Body of pancreas (tissue), 4 donors: ENCODE results near the gene KHK. TPM values are rescaled to one million over a fixed set of nuclear protein-coding genes. Genes with fewer than 3 reads are reported as not detected.

Source experiments
- ATAC-seq: fragments of 150-250 bp; one replicate; pipeline ENCODE4 v1.9.1; 2016
- DNase-seq, 4 donors: peaks; one replicate each; pipeline ENCODE4 v3.0.0-alpha.2; 2019
- H3K27ac ChIP-seq, 4 donors: fragments of 200-600 bp; sonication (generic); 1 replicate in 3 of 4; 2 replicates in 1 of 4; pipeline versions ENCODE4 v1.5.1 to v1.6.1; 2016 to 2019; ENCODE audit warnings: mild to moderate bottlenecking in 1 of 4, mixed read lengths in 1 of 4, moderate library complexity in 1 of 4
- H3K27me3 ChIP-seq, 2 donors: fragments of 200-600 bp; sonication (generic); one replicate each; pipeline ENCODE4 v1.6.0; 2016; ENCODE audit warnings: mild to moderate bottlenecking in 1 of 2
- H3K36me3 ChIP-seq, 2 donors: fragments of 200-600 bp; sonication (generic); replicated peaks in 1 of 2; 2 replicates each; pipeline ENCODE4 v1.5.1; 2016; ENCODE audit warnings: low read depth in 2 of 2; ENCODE audit not compliant: insufficient read depth in 1 of 2
- H3K4me1 ChIP-seq: fragments of 200-600 bp; sonication (generic); one replicate; pipeline ENCODE4 v1.6.0; 2016
- H3K4me3 ChIP-seq, 2 donors: fragments of 200-600 bp; sonication (generic); 1 replicate in 1 of 2; 2 replicates in 1 of 2; pipeline ENCODE4 v1.5.1; 2016 to 2019
- H3K9me3 ChIP-seq, 3 donors: fragments of 200-600 bp; sonication (generic); 1 replicate in 2 of 3; 2 replicates in 1 of 3; pipeline ENCODE4 v1.5.1; 2016
- CTCF ChIP-seq, 7 experiments: fragments of 450-650 bp in 4 of 7; fragments of 200-600 bp in 3 of 7; sonication (generic) in 3 of 7; IDR thresholded peaks; one replicate each; pipeline ENCODE4 v1.5.1; 2016 to 2019; ENCODE audit warnings: antibody characterized with exemption in 7 of 7
- POLR2A ChIP-seq, 3 donors: fragments of 450-650 bp; IDR thresholded peaks; one replicate each; pipeline ENCODE4 v1.6.1; 2016; ENCODE audit warnings: antibody characterized with exemption in 3 of 3, mild to moderate bottlenecking in 2 of 3
- WGBS, 2 donors: methylation state at CpG; one replicate each; pipeline ENCODE4 v1.1.5; 2017; 5-methylcytosine and 5-hydroxymethylcytosine counted together
- intact Hi-C: fragments of 100-400 bp; cut with DNase I; formaldehyde crosslinking; loops from one replicate; pipeline ENCODE4 v1.15.1; 2023
- total RNA-seq, 2 donors: library from RNA; depleted of rRNA; stranded (reverse); fragments of >200 nt; gene quantifications; one replicate each; pipeline ENCODE4 v1.1.0, GENCODE V29; 2016

KHK gene
- total RNA-seq, 2 donors from 2014 or later = 4.2 to 7.3 TPM

DNA sequence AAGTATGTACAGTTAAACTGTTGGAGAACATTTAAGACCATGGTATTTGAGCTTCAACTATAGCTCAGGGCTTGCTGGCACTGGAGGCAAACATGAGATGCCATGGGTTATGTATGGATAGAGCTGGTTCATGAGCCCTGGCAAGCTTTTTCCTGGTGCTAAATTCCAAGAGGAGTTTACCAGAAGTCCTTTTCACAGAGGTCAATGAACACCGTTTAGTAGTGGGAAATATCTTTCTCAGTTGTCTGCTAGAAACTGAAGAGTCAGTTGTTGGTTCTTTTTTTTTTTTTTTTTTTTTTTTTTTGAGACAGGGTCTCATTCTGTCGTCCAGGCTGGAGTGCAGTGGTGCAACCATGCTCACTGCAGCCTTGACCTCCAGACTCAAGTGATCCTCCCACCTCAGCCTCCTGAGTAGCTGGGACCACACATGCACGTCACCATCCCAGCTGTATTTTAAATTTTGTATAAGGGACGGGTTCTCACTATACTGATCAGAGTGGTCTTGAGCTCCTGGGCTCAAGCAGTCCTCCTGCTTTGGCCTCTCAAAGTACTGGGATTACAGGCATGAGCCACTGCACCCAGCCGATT, 1.3 kb downstream of the KHK start:
- TF ChIP-seq POLR2A (IDR thresholded peaks at IDR 0.05) (no peak), CTCF (IDR thresholded peaks at IDR 0.05) (no peak)
- intact Hi-C loops = no loop called here
- Histone ChIP-seq H3K9me3 (no peaks in the 10 kb centered on the region), H3K27ac (no peak overlapping the region), H3K27me3 (no peaks in the 10 kb centered on the region), H3K4me3 (no peak overlapping the region), H3K36me3 (no peaks in the 10 kb centered on the region), H3K4me1 (peaks cover 27% of the 10 kb centered on the region)
- WGBS, 2 donors = 71 to 84% methylated on average over 5 of the region's 5 CpGs
- DNase-seq = no peak
- no peak for ATAC-seq

- peaks cover 27% of the 10 kb centered on the region for H3K4me1 ChIP-seq
- TF ChIP-seq POLR2A (IDR thresholded peaks at IDR 0.05) (no peak), CTCF (IDR thresholded peaks at IDR 0.05) (no peak)
- no peak overlapping the region for H3K27ac ChIP-seq
- intact Hi-C loops = no loop called here
- no peaks in the 10 kb centered on the region for H3K36me3 ChIP-seq
- no peak for DNase-seq
- WGBS, 2 donors = 84 to 90% methylated on average over 5 to 6 of the region's 6 CpGs
- no peaks in the 10 kb centered on the region for H3K27me3 ChIP-seq
- no peak overlapping the region for H3K4me3 ChIP-seq
- ATAC-seq = no peak
- H3K9me3 ChIP-seq = no peaks in the 10 kb centered on the region
These were observed 2.1 kb downstream of the KHK start for GRCh38 chr2:27088634-27089033.

- Histone ChIP-seq H3K9me3 (no peaks in the 10 kb centered on the region), H3K27me3 (no peaks in the 10 kb centered on the region), H3K4me1 (peaks cover 27% of the 10 kb centered on the region), H3K36me3 (no peaks in the 10 kb centered on the region), H3K27ac (no peak overlapping the region), H3K4me3 (no peak overlapping the region)
- intact Hi-C loops = no loop called here
- DNase-seq (no peak), ATAC-seq (no peak)
- no peak for TF ChIP-seq CTCF (IDR thresholded peaks at IDR 0.05)
- TF ChIP-seq POLR2A (IDR thresholded peaks at IDR 0.05) = no peak
- 85 to 90% methylated on average over 13 to 14 of the region's 14 CpGs for WGBS, 2 donors
These were observed 2.8 kb downstream of the KHK start for GRCh38 chr2:27089111-27089954.

GRCh38 chr2:27091746-27092695, 5.4 kb downstream of the KHK start:
- H3K4me1 ChIP-seq = peaks cover 31% of the 10 kb centered on the region
- 78 to 84% methylated on average over 24 to 25 of the region's 25 CpGs for WGBS, 2 donors
- no peaks in the 10 kb centered on the region for H3K36me3 ChIP-seq
- H3K27ac ChIP-seq = no peak overlapping the region
- no peak for ATAC-seq
- no peaks in the 10 kb centered on the region for H3K9me3 ChIP-seq
- DNase-seq = no peak
- no peak overlapping the region for H3K4me3 ChIP-seq
- H3K27me3 ChIP-seq = no peaks in the 10 kb centered on the region
- TF ChIP-seq POLR2A (IDR thresholded peaks at IDR 0.05) = no peak
- no peak for TF ChIP-seq CTCF (IDR thresholded peaks at IDR 0.05)
- intact Hi-C loops = loop anchor here (10.0 kb wide), 1 partner anchor 213 kb away; the partner anchor contains the start of gene UCN
